Activated CD8-positive, alpha-beta memory T cell treated with anti-CD3 and anti-CD28 coated beads, Interleukin-2, amount 50 U/mL, for 1 hour (primary cell): ENCODE data around the gene ITGB8.

ENCODE experiments used
- DNase-seq: peaks from one replicate; pipeline ENCODE4 v3.0.0-alpha.2; 2020; ENCODE audit errors: extremely low read depth

The ITGB8 gene

DNA sequence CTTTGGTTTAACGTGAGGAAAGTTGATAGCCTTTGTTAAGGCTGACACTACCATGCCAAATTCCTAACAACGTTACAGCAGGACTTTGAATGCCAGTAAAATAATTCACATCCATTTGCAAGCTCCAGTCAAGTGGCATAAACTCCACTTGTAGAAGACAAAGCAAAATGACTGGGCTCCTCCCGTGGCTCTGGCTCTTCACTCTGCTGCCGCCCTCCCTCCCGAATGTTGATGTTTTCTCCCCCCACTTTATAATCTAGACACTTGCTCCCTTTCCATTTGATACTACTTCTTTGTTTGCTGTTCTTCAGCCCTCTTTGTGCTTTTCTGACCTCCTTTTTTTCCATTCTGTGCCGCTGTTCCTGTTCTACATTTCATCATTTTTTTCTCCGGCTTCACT, 22.8 kb upstream of the ITGB8 start:
- DNase-seq = no peak

GRCh38 chr7:20310301-20310700, 20.4 kb upstream of the ITGB8 start:
- DNase-seq = no peak

DNA sequence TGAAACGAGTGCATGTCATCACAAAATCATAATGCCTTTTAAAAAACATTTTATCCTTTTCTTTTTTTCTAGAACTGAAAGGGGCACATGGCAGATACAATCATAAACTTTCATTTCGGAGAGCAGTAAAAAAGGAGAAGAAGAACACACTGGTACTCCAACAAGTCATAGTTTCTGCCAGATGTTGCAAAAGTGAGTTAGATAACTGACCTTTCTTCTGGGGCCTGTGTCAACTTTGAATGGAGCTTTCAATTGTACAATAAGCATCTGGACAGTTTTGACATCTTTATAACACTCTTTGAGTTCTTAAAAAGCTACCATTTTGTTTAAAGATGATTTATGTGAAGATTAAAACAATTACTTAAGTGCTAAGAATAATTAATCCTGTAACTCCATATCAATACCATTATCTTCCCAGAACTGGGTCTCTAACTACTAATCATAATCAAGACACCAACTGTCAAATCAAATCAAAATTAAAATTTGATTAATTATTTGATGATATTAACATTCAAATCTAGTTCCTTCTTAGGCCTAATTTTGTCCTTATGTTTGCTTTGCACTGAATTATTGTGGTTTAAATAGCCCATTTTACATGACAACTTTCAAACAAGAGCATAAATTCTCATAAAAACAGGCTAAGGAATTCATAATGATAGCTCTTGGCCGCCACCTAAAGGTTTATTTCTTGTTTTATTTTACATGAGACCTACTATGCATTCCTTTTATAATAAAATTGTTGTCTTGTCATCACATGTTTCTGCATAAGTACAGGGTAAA, 19.5 kb upstream of the ITGB8 start:
- no peak for DNase-seq

GRCh38 chr7:20311743-20312042, 19.0 kb upstream of the ITGB8 start:
- DNase-seq = no peak

GRCh38 chr7:20312562-20312961, 18.1 kb upstream of the ITGB8 start:
- no peak for DNase-seq

- DNase-seq = no peak
These were observed 17.1 kb upstream of the ITGB8 start for GRCh38 chr7:20313626-20314025.

DNA sequence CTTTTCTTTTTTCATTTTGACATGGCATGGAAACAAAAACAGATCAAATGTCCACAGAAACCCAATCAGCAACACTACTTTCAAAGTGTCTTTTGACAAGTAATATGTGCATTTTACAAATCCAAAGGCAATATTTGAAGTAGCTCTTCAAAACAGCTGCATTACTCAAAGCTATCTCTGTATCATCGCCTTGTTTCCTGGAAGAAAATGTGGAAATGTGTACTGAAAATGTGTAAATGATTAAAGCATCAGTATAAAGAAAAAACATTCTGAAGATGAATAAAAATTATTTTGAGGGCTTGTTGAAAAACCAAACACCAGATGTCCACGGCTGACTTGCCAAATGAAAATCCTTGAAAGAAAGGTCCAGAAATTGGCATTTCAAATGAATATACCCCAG, 16.5 kb upstream of the ITGB8 start:
- DNase-seq = no peak

- no peak for DNase-seq
These were observed 14.0 kb upstream of the ITGB8 start for GRCh38 chr7:20316706-20317105.

DNA sequence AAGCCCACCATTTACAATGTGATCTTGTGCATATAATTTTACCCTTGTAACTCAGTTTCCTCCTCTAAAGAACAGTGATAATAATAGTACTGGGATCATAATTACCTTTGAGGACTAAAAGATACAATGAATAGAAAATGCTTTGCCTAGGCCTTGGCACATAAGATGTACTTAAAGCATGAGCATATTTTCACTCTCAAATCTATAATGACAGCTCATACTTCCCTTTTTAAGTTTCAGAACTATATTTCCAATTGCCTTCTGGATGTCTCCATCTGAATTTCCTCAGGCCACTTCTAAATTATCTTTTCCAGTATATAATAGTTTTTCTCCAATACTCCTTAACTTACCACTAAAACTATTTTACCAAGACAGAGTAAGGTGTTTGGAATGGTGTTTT, 13.3 kb upstream of the ITGB8 start:
- no peak for DNase-seq

DNA sequence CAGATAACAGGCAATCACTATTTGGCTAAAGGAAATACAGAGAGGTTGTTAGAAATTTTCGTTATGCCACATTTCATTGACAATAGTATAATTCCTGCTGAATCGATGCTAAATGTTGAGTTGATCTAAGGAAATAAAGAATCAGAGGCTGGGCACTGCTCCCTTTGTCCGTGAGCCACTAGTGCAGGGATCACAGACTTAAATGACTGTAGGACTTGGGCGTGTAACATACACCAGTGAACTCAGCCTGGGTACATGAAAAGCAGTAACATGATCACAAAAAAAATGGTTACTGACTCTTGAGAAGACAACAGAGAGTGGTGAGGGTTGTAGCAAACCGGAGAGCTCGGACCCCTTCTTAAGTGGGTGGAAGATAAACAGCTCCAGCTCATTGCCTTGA, 11.8 kb upstream of the ITGB8 start:
- DNase-seq = no peak

DNA sequence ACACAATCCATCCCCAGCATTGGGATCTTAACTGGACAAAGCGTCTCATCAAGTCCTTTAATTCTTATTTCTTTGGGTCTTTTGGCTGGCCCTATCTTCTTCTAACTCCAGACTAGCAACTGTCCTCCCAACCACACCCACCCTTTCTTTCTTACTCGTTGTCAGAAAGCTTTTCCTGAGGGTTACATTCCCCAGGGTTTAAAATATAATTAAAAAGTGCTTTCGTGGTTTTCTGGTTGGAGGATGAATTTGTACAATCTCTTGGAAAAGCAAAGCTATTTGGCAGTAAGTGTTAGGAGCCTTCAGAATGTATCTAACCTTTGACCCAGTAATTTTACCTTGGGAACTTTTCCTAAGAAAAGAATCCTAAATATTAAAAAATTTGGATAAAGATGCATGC, 10.4 kb upstream of the ITGB8 start:
- no peak for DNase-seq

- DNase-seq = no peak
These were observed 9.9 kb upstream of the ITGB8 start for GRCh38 chr7:20320786-20321185.

GRCh38 chr7:20323595-20323994, 7.1 kb upstream of the ITGB8 start:
- DNase-seq = no peak

- no peak for DNase-seq
These were observed 4.4 kb upstream of the ITGB8 start for GRCh38 chr7:20326342-20326741.

- DNase-seq = no peak
These were observed 3.6 kb upstream of the ITGB8 start for GRCh38 chr7:20327055-20327454.

GRCh38 chr7:20328027-20328426, 2.7 kb upstream of the ITGB8 start:
- DNase-seq = no peak

GRCh38 chr7:20328692-20329091, 2.0 kb upstream of the ITGB8 start:
- DNase-seq = no peak

DNA sequence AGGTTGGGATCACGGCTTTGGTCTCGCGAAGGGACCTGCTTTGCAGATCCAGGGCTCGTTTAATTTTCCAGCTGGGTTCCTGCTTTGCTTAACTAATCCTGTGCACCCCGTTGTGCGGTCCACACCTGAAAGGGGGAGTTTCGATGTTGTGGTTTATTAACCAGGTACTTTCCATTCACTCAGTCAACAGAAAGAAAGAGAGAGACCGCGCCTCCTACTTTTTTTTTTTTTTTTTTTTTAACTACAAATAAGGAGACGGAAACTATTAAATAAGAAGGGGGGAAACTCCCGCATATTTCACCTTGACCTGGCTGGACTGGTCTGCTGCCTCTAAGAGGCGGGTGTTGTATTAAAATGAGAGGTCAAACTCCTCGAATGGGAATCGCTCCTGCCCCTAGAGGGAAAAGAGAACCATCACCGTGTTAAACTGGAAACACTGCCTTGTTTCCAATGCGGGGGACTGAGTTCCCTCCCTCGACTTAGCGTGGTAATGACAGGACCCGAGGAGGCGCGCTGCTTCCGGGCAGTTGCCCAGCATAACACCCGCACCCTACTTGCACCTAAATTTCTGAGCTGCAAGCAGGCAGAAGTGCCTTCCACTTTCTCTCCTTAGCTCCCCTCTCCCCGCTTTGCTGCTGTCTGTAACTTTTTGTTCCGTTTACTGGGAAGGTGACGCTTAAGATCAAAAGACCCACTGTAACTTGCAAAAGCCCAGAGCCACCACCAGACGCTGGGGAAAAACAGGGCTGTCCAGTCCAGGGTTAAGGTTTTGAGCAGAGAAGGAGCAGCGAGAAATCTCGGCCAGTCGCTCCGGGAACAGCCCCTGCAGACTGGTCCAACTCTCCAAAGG, 1.1 kb upstream of the ITGB8 start:
- no peak for DNase-seq

- DNase-seq = no peak
These were observed 519 bp downstream of the ITGB8 start for GRCh38 chr7:20330928-20331909.

- no peak for DNase-seq
These were observed 1.5 kb downstream of the ITGB8 start for GRCh38 chr7:20331910-20332813.

DNA sequence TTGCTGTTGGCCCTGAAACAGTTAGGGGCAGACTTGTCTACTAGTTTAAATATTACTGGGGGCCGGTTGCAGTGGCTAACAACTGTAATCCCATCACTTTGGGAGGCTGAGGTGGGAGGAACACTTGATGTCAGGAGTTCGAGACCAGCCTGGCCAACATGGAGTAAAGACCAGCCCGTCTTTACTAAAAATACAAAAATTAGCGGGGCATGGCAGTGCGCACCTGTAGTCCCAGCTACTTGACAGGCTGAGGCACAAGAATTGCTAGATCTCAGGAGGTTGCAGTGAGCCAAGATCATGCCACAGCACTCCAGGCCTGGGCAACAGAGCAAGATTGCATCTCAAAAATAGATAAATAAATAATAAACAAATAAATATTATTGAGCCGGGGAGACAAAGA, 7.6 kb downstream of the ITGB8 start:
- DNase-seq = no peak
